HG02938 (cell line): ENCODE results near the gene ZDHHC24.

Experiments
- ATAC-seq: cut with Tn5 transposase; IDR thresholded peaks from one replicate; pipeline ENCODE4 v1.9.1; 2021; ENCODE audit warnings: mild to moderate bottlenecking, moderate library complexity; ENCODE audit not compliant: unreplicated experiment

The ZDHHC24 gene

GRCh38 chr11:66473608-66474515 is 72.0 kb downstream of the ZDHHC24 start:
- no peak for ATAC-seq

DNA sequence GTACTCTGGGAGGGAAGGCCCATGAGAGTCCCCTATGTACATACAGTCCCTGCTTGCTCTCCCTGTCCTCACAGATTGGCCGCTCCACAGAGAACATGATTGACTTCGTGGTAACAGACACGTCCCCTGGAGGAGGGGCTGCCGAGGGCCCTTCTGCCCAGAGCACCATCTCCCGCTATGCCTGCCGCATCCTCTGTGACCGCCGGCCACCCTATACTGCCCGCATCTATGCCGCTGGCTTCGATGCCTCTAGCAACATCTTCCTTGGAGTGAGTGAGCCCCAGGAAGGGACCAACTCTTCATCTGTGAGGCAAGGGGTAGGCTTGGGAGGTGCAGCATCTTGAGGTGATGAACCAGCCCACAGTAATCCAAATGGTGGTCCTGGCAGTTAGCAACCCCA is 72.7 kb downstream of the ZDHHC24 start:
- no peak for ATAC-seq

DNA sequence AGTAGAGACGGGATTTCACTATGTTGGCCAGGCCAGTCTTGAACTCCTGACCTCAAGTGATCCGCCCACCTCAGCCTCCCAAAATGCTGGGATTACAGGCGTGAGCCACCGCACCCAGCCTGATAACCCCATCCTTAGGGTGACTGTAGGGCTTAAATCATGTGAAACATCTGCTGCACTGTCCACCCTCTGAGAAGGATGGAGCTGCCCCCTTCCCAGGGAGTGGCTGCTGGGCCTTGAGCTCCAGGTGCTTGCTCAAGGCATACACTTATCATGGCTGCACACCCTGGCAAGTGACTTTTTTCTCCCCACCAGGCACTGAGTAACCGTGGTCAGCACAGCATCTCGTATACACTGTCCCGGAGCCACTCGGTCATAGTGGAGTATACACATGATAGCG is 73.8 kb downstream of the ZDHHC24 start:
- no peak for ATAC-seq

DNA sequence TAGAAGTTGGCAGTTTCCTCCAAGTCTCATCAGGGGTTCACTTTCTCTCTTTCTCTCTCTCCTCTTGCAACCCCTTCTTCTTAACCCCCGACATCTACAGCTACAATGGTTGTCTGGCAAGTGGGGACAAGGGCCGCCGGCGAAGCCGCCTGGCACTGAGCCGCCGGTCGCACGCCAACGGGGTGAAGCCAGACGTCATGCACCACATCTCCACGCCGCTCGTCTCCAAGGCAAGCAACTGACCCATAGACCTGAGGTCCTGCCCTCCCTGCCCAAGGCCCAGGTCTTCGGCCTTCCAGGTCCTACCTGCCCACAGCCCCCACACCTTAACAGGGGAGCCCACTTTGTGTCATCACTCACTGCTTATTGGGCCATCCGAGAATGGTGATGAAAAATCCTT is 74.7 kb downstream of the ZDHHC24 start:
- ATAC-seq = no peak
